CD4-positive, alpha-beta T cell treated with Interleukin-10 for 1 hour (primary cell): ENCODE results near the gene LGR6.

Experiments used
- DNase-seq: peaks from one replicate; pipeline ENCODE4 v3.0.0-alpha.2; 2020

The LGR6 gene

GRCh38 chr1:202201266-202201665 is 7.7 kb downstream of the LGR6 start:
- DNase-seq: peak; percentile 42

DNA sequence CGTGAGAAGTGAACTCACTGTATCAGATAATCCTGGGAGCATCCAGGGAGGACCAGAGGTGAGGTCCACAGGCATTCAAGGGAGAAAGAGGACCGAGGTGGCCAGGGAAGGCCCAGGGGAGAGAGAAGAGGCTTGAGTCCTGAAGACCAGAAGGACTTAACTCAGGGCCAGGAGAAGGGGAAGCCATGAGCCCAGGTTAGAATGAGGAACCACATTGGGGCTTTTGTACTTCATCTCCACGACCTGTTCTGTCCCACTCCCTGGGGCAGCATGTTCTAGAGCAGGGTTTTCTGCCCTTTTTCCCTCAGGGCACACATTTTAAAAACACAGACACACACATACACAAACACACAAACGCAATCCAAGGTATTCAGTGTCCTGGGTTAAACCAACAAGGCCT is 8.4 kb downstream of the LGR6 start:
- DNase-seq: no peak

- no peak for DNase-seq
Observed at GRCh38 chr1:202202500-202203168, 9.0 kb downstream of the LGR6 start.

- peak; percentile 30 for DNase-seq
Observed at GRCh38 chr1:202203238-202204039, 9.8 kb downstream of the LGR6 start.

DNA sequence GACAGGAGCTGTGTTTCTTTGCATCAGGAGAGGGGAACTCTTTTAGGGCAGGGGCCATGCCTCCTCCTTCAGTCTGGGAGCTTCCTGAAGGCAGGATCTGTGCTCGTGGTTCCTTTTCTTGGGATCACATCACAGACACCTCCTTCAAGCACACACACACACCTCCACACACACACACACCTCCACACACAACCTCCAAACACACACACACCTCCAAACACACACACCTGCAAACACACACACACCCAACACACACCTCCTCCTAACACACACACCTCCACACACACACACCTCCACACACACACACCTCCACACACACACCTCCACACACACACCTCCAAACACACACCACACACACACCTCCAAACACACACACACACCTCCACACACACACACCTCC is 10.5 kb downstream of the LGR6 start:
- DNase-seq: no peak

GRCh38 chr1:202205523-202206190 is 12.1 kb downstream of the LGR6 start:
- no peak for DNase-seq

- DNase-seq: no peak
Observed at GRCh38 chr1:202207292-202207691, 13.7 kb downstream of the LGR6 start.

GRCh38 chr1:202208351-202208857 is 14.8 kb downstream of the LGR6 start:
- no peak for DNase-seq

GRCh38 chr1:202210385-202210784 is 16.8 kb downstream of the LGR6 start:
- no peak for DNase-seq

DNA sequence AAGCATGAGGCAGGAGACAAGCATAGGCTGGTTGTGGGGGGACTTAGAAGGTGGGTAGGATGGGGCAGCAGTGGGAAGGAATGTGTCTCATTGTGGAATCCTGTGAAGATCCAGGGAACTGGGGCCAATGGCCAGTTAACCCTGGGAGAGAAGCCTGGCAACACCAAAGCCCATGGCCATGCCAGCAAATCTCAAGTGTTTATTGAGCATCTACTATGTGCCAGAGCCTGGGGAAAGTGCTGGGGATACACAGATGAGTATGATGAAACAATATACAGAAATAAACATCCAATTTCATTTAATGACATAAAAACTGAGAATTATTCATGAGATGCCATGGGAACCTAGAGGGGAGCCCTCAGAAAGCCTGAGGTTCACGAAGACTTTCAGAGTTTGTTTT is 17.4 kb downstream of the LGR6 start:
- no peak for DNase-seq

DNA sequence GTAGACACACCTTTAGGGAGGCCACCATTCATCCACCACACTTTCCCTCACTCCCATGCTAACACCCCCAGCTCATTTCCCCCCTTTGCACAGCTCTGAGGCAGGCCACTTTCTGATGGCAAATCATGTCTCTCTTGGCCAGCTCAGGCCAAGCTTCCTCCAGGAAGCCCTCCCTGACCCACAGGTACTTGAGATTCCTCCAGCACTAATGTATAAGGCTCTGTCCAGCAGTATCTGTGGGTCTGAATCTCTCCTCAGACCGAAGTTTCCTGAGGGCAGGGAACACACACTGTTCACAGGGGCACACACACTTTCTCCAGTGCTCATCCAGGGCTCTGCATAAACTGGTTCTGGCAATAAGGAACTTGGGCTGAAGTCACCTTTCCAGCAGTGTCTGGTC is 19.2 kb downstream of the LGR6 start:
- DNase-seq: no peak

DNA sequence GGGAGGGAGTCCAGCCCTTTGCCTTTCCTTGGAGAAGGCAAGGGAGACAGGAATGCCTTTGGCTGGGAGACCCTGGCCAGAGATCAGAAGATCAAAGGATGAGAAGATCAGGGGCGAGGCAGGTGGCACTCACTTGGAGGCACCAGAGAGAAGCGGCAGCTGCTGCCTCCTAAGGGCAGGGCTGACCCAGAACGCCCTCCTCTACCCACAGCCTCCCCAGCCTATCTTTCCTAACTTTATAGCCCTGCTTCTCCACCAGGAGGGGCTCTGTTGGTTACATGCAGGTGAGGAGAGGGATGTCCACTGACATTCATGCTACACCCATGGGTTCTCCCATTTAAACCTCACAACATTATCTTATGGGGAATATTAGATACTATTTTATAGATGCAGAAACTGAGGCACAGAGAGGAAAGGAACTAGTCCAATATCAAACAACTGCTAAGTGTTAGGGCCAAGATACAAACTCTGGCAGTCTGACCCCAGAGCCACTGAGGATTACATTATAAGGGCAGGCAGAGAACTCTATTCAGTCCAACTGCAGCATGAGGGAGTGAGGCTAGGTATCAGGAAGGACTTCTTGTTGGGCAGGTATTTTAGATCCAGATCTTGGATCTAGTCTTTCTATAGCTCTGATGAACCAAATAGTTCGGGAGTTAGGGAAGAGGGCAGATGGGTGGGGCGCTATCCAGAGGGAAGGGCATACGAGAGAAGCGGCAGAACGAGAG is 19.9 kb downstream of the LGR6 start:
- DNase-seq: no peak

DNA sequence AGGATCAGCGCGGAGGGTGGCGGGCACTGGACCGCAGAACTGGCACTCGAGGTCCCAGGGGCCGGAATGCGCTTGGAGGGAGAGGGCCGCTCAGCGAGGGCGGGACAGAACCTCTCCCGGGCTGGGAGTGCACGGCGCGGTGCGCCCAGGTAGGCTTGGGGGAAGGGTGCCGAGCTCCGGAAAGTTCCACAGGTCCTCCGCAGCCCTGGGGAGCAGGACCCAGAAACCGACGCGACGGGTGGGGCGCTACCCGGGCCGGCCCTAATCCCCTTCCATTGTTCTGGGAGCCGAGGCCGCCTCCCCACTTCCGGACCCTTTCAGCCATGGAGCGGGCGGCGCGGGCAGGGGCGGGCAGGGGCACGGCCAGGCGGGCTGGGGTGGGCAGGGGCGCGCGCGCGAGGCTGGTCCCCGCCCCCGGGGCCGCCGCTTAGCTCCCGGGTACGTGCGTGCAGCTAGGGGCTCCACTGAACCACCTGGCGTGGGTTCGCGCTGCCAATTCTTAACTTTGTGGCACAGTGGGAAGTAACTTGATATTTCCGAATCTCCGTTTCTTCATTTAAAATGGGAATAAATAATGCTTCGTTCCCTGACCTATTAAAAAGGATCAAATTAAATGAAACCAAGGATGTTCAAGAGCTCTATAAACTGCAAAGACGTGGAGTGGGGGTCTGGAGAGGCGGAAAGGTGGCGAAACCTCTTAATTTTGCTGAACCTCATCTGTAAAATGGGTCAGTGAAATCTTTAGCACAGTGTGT is 20.7 kb downstream of the LGR6 start:
- no peak for DNase-seq

- no peak for DNase-seq
Observed at GRCh38 chr1:202215472-202216130, 22.0 kb downstream of the LGR6 start.

- DNase-seq: no peak
Observed at GRCh38 chr1:202216691-202217090, 23.1 kb downstream of the LGR6 start.

DNA sequence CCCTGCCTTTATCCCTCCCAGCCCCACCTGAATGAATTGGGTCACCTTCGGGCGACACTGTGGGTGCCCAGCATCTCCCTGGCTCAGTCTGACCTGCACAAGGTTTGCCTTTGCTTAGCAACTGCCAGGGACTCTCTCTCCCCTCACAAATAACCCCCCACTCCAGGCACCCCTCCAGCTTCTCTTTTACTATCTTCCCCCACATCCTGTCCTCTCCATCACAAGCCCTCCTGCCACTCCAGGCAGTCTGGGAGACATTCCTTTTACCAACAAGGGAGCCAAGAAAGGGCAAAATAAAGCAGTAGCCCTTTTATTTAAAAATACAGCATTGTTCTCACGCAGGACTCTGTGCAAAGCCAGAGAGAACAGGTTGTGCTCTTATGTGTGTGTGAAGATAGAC is 23.9 kb downstream of the LGR6 start:
- no peak for DNase-seq

DNA sequence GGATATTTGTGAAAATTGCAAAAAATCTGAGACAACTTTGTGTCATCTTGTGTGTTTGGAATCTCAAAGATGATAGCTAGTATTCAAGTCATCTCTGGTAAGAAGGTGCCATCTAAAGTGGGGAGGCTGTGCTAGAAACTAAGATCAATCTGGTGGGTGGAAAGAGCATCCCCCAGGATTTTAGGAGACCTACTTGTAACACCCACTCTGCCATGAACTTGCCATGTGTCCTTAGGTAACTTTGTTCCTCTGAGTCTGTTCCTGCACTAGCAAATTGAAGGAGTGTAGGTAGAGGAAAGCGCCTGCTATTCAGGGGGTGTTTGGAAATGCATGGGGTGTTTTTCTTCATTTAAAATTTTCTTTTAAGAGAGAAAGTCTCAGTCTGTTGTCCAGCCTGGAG is 24.4 kb downstream of the LGR6 start:
- DNase-seq: no peak

GRCh38 chr1:202220733-202221132 is 27.1 kb downstream of the LGR6 start:
- no peak for DNase-seq

GRCh38 chr1:202221911-202222909 is 28.6 kb downstream of the LGR6 start:
- DNase-seq: no peak

DNA sequence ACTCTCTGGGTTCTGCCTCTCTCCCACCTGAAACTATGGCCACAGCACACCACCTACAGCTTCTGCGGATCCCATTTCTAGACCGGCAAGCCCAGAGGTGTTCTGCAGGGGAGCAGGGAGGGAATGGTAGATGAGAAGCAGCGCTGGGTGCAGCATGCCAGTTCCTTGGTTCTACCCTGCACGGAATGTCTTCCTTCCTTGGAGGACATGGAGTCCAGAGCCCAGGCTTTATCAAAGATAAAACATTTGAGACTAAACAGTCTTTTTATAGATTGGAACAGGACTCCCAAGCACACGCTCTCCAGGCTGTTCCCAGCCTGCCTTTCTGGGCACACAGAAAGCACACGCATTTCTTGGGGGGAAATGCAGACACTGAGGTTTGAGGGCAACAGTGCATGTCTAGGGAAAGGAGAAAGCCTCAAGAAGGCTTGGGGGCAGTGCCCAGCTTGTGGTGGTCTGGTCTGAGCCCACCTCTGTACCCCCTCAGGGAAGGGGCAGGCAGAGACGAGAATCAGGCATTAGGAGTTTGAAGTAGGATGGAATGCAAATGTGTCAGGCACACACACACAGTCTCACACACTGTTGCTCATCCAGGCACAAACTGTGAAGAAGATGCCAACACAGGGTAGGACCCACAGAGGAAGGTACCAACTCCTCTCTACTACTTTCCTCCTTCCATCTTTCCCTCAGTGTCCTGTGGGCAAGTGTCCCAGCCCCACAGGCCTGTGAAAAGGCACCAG is 29.7 kb downstream of the LGR6 start:
- DNase-seq: no peak
